Thyroid gland (tissue), 4 donors: ENCODE results near the gene GH1.

Experiments used
- CTCF ChIP-seq, 6 experiments: fragments of 200-600 bp in 3 of 6; fragments of 450-650 bp in 3 of 6; sonication (generic) in 3 of 6; IDR thresholded peaks; one replicate each; pipeline ENCODE4 v1.5.1; 2016 to 2019; ENCODE audit warnings: antibody characterized with exemption in 6 of 6, mild to moderate bottlenecking in 2 of 6, inconsistent platforms in 1 of 6, moderate library complexity in 1 of 6
- POLR2A ChIP-seq, 2 donors: fragments of 450-650 bp; IDR thresholded peaks; one replicate each; pipeline ENCODE4 v1.6.1; 2017; ENCODE audit warnings: antibody characterized with exemption in 2 of 2, mild to moderate bottlenecking in 2 of 2, moderate library complexity in 1 of 2

- TF ChIP-seq CTCF (IDR thresholded peaks at IDR 0.05) = no peak
- no peak for TF ChIP-seq POLR2A (IDR thresholded peaks at IDR 0.05)
These were observed 25.1 kb upstream of the GH1 start for GRCh38 chr17:63943745-63944144.
